HG03066 (cell line): ENCODE data around the gene FAM170B.

ENCODE experiments used
- ATAC-seq: cut with Tn5 transposase; IDR thresholded peaks from one replicate; pipeline ENCODE4 v1.9.1; 2021; ENCODE audit warnings: low read depth; ENCODE audit not compliant: unreplicated experiment

FAM170B gene

DNA sequence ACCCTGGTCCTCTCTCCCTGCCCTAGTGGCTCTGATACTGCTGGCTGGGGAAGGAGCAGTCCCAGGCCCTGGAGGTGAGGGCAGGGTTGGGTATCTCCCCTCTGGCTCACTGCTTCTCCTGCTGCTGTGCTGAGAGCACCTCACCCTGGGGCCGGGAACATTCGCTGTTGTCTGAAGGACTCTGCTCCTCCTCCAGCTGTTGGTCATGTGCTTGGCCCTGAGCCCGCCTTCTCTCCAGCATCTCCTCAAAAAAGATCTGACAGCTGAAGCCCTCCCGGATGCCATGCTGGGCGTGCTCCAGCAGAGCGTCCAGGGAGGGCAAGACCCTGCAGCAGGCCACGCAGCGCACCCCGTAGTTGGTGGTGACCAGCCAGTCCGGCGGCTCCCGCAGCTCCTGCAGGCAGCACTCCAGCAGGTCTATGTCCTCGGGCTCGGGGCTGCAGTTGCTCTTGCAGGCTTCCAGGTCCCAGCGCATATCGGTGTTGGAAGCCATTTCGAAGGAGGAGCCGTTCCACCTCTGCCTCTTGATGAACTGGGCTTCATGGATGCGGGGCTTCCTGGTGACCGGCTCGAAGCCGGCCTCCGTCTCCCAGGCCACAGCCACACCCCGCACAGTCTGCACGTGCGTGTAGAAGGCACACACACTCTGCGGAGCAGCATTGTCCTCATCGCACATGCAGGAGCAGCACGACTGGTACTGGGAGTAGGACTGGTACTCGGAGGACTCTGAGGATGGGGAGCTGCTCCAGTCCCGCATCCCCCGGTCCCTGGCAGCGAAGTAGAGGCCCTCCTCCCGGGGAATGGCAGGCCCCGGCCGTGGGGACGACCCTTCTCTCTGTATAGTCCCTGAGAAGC, 2.1 kb downstream of the FAM170B start:
- no peak for ATAC-seq

DNA sequence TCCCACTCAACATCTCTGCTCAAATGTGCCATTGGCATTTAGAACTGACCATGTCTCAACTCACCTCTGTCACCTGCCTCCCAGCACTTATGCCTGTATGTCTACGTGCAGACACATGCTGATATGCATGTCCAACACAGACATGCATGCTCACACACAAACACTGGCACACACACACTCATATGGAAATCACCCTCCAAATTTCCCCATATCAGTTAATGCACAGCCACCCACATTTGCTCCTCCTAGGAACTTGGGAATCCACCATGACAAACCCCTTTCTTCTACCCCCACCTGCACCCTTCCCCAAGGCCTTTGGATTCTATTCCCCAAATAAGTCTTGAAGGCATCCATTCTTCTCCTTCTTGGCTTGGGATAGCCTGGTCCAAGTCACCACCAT, 4.4 kb downstream of the FAM170B start:
- no peak for ATAC-seq

GRCh38 chr10:49128854-49129253, 5.0 kb downstream of the FAM170B start:
- ATAC-seq = no peak

DNA sequence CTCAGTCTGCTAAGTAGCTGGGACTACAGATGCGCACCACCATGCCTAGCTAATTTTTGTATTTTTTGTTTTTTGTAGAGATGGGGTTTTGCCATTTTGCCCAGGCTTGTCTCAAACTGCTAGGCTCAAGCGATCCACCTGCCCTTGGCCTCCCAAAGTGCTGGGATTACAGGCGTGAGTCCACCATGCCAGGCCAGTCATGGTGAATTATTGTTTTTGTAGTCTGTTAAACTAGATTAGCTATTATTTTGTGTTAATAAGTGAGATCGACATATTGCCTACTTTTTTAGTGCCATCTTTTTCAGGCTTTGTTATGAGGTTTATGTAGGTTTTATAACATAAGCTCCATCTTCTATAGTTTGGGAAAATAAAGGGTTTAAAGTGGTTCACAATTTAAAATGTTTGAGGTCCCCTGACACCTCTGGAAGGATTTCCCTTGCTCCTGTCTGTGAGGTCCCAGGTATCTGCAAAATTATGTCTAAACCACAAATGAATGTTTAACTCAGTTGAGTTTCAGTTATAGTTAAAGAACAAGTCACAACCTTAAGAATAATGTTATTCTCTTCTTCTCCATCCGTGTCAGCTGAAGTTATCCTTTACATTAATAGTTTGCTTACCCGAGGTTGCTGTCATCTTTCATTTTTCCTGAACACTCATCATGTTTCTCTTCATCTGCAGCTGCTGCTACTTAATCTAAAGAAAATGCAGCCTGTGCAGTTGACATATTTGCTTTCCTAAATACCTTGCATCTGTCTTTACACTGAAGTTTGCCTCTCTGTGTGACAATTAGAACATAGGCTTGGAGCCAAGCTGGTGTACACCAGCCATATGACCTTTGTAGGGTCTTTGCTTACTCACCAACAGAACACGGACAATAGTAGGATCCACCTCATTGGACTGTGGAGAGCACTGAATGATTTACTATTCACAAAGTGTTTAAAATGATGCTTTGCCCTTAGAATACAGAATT, 9.6 kb downstream of the FAM170B start:
- no peak for ATAC-seq

DNA sequence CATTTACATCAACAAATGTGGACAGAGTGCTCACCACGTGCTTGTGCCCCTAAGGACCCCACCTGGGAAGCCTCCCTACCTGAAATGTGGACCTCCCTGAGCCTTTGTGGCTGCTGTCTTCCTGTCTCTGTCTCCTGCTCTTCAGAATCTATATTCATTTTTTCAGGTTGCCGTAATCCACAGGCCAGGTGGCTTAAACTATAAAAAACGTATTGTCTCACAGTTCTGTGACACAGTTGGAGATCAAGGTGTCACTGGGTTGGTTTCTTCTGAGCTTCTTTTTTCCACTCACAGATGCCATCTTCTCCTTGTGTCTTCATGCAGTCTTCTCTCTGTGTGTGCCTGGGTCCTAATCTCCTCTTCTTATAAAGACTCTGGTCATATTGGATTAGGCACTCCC, 12.9 kb downstream of the FAM170B start:
- no peak for ATAC-seq

DNA sequence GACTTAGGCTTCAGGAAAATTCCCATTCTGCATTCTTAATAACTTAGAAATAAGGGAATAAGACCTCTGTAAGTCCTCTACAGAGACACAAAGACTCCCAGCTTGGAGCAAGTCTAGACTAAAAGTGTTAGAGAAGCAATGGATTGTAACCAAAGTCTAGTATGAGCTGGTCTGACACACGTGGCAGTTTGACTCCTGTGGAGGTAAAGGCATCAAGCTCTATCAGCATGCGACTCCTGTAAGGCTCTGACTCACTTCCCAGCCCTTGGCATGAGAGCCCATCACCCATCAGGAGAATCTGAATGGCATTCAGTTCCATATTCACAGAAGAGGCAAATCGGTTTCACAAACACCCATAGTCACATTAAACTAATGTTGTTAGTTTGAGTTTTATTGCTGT, 14.1 kb downstream of the FAM170B start:
- ATAC-seq = no peak

DNA sequence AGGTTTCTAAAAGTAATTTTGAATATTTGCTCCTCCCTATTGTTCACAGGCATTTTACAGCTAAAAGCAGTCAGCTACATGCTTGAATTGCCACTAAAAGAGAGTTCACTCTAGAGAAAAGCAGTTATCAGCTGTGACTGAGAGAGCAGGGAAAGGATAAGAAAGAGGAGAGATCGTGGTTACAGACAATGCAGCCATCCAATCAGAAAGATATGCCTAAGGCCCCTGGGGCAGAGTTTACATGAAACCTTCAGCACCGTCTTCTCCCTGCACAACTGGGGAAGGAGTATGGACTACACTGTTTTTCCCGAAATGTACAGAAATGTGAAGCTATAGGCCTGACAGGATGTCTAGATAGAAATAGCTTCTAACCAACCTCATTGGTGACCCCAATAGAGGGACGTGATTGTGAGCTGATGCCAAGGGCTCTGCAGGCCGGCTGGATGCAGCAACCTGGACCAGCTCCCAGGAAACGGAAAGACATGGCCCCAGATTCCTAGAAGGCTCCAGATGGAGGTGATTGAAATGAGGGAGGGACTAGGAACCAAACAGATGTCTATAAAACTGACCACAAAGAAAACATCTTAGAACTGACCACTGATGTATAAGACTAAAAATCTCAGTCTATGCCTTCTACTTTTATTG, 15.3 kb downstream of the FAM170B start:
- no peak for ATAC-seq

GRCh38 chr10:49117376-49118070, 16.3 kb downstream of the FAM170B start:
- no peak for ATAC-seq

DNA sequence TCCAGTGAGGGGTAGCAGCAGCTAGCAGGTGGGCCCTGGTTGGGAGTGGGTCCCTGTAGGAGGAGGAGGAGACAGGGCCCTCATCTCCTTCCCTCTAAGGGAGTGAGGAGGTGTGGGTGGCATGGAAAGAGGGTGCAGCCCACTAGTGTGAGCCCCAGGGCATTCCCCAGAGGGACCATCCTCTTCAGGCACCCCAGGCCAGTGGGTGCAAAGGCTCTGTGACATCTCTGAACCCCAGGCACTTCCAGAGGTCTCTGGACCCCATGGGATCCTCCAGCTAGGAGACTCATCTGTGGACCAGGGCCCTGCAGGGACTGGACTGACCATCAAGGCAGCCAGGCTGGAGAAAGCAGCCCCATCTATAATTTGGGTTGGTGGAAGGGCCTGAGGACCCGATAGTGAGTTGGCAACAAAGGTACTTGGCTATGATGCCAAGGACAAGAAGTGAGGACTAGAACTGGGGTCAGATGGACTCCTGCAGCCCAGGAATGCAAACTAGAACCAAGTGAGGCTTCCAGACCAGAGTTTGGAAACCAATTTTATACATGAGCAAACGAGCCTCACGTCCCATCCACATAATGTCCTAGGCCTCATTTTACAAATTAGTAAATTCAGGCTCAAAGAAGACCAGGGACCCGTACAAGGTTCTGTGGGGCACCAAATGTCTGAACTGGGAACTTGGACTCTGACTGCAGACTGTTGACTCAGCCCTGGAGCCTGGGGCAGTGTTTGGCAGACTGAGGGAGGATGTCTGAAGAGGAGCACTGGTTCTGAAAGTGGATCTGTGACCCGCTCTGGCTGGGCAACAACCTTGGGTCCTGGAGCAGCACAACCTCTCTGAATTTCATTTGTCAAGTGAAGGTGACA, 17.1 kb downstream of the FAM170B start:
- no peak for ATAC-seq

- no peak for ATAC-seq
Measured at GRCh38 chr10:49115796-49116508, 17.9 kb downstream of the FAM170B start.

- no peak for ATAC-seq
Measured at GRCh38 chr10:49115015-49115795, 18.6 kb downstream of the FAM170B start, which contains the start of gene VSTM4. Gene VSTM4, minus strand, starts transcription at chr10:49115522. Its CDS starts 37 bp downstream, at chr10:49115485.

- ATAC-seq = no peak
Measured at GRCh38 chr10:49114718-49115014, 19.2 kb downstream of the FAM170B start.

- no peak for ATAC-seq
Measured at GRCh38 chr10:49113741-49114141, 20.1 kb downstream of the FAM170B start.

GRCh38 chr10:49112851-49113250, 21.0 kb downstream of the FAM170B start:
- no peak for ATAC-seq

DNA sequence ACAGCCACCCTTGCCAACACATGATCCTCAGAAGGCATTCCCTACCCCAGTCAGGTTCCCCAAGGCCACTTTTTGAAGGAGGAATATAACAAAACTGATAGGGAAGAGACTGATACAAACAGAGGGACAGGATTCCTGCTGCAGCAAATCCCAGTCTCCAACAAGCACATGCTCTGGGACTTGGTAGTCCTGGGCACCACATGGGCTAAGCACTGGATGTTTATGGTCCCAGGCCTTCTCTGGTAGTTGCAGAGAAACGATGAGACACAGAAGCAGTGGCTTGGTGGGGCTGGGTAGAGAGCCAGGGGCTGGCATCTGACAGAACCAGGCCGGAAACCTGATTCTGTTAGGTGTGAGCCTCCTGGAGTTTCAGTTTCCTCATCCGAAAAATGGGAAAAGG, 21.7 kb downstream of the FAM170B start:
- ATAC-seq = no peak

DNA sequence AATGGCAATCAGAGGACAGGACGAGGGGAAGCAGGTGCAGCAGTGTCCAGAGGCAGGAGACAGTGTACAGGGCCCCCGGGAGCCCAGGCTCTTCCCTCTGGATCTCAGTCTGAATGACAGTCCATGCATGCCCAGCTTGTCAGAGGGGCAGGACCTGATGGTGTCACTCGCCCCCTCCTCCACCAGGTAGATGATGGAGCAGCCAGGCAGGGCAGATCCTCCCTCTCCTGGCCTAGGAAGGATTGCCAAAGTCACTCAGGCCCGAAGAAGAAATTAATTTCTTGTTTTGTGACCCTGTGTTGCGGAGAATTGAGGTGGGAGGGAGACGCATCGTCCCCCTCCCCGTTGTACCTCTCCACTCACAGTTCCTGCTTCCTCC, 22.5 kb downstream of the FAM170B start:
- ATAC-seq = no peak

GRCh38 chr10:49110684-49111319, 23.0 kb downstream of the FAM170B start:
- ATAC-seq = no peak
